Large intestine (tissue), 3 donors: ENCODE measurements around the gene BCAP29. TPM values are rescaled to one million over a fixed set of nuclear protein-coding genes. Genes with fewer than 3 reads are reported as not detected.
"Not testable (repeated sequence)": the region's sequence is repeated elsewhere in the genome, so short reads cannot be mapped to it uniquely, and the experiment has no call there.

Experiments used
- DNase-seq, 2 donors: peaks; one replicate each; pipeline versions ENCODE4 v3.0.0 to v3.0.0-alpha.2; 2013
- H3K27ac ChIP-seq: one replicate; pipeline ENCODE4 v1.5.1; 2013; ENCODE audit warnings: low read length
- H3K27me3 ChIP-seq: 2 replicates; pipeline ENCODE4 v1.6.1; 2013; ENCODE audit warnings: low read length; ENCODE audit not compliant: control insufficient read depth, insufficient read depth
- H3K36me3 ChIP-seq: 2 replicates; pipeline ENCODE4 v1.6.1; 2013; ENCODE audit warnings: low read length; ENCODE audit not compliant: control insufficient read depth, insufficient read depth
- H3K4me1 ChIP-seq: one replicate; pipeline ENCODE4 v1.6.1; 2013; ENCODE audit warnings: low read length; ENCODE audit not compliant: control insufficient read depth, insufficient read depth
- H3K4me3 ChIP-seq: one replicate; pipeline ENCODE4 v1.5.1; 2013; ENCODE audit warnings: low read length
- H3K9me3 ChIP-seq: one replicate; pipeline ENCODE4 v1.6.1; 2013; ENCODE audit warnings: mild to moderate bottlenecking, low read depth, low read length, moderate library complexity; ENCODE audit not compliant: control insufficient read depth
- WGBS: methylation state at CpG from one replicate; pipeline ENCODE4 v1.1.5; 2013; ENCODE audit warnings: low lambda C conversion rate; ENCODE audit not compliant: insufficient coverage; 5-methylcytosine and 5-hydroxymethylcytosine counted together
- polyA plus RNA-seq: library from polyadenylated mRNA; unstranded; fragments of 120-200 nt; gene quantifications from one replicate; pipeline ENCODE4 v1.2.1, GENCODE V29; 2013

The BCAP29 gene
- polyA plus RNA-seq, 1 donor: 46.9 TPM

DNA sequence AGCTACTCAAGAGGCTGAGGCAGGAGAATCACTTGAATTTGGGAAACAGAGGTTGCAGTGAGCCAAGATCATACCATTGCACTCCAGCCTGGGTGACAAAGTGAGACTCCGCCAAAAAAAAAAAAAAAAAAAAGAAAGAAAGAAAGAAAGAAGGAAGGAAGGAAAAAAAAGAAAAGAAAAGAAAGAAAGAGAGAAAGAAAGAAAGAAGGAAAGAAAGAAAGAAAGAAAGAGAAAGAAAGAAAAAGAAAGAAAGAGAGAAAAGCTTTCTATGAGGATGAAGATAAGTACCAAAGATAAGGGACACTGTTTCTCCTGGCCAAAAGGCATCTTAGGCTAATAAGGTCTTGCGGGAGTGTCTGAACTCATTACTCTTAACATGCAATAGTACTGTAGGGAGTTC is 59.0 kb downstream of the BCAP29 start:
- not testable (repeated sequence) for H3K27ac ChIP-seq, DNase-seq, H3K4me1 ChIP-seq, H3K27me3 ChIP-seq, H3K4me3 ChIP-seq, H3K9me3 ChIP-seq, H3K36me3 ChIP-seq
- 100% methylated on average over 1 of the region's 2 CpGs for WGBS

DNA sequence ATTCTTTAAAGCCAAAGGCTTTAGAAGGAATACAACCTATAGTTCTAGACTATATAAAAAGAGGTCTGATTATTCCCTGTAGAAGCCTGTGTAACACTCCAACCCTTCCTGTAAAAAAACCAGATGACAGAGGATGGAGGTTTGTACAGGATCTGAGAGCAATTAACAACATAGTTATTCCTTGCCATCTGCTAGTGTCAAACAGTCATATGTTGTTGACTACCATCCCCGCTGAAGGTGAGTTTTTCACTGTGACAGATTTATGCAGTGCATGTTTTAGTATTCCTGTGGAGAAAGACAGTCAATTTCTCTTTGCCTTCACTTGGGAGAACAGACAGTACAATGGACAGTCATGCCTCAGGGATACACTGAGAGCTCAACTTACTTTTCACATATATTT is 61.6 kb downstream of the BCAP29 start:
- no peaks in the 10 kb centered on the region for H3K4me1 ChIP-seq
- H3K4me3 ChIP-seq: no peak overlapping the region
- peaks cover 4% of the 10 kb centered on the region for H3K27me3 ChIP-seq
- no peak overlapping the region for H3K27ac ChIP-seq
- H3K36me3 ChIP-seq: no peaks in the 10 kb centered on the region
- no CpG with 5 or more reads among the region's 1 CpG for WGBS
- no peaks in the 10 kb centered on the region for H3K9me3 ChIP-seq
- DNase-seq: no peak

DNA sequence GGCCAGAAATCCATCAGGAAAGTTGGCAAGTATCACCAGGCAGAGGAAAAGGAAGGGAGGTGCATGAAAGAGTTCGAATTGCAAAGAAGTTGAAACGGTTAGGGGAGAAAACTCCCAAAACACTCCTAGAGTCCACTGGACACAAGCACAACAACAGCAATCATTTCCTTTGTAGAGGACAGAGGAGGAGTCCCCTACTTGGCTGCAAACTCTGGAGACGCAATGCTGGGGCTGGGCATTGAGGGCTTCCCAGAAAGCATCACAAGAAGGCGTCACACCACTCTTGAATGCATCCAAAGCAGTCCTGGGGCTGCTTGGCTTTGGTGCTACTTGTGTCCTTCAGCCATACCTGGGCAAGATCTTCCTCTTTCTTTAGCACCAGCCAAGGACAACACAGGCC is 62.5 kb downstream of the BCAP29 start:
- Histone ChIP-seq H3K27me3 (peaks cover 4% of the 10 kb centered on the region), H3K9me3 (no peaks in the 10 kb centered on the region), H3K4me3 (no peak overlapping the region), H3K27ac (no peak overlapping the region), H3K4me1 (no peaks in the 10 kb centered on the region), H3K36me3 (no peaks in the 10 kb centered on the region)
- no peak for DNase-seq
- WGBS: no CpG with 5 or more reads among the region's 4 CpGs

DNA sequence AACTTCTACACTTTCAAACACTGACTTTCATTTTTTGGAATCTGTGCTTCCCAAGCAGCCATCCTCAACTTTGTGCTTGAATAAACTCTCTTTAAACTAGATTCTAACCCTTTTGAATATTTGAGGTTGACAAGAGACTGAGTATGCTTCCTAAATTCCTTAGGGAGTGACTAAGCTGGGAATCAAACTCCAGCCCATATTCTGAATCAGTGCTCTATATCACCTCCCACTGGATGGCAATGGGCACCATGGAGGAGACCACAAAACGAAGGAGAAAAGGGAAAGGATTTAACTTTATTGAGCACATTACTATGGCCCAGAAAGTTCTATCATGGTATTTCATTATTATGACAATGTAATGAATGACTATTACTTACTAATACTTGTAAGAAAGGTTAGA is 63.4 kb downstream of the BCAP29 start:
- no peak for DNase-seq
- 40% methylated on average over 1 of the region's 1 CpG for whole genome bisulfite sequencing
- no peaks in the 10 kb centered on the region for H3K9me3 ChIP-seq
- H3K27me3 ChIP-seq: peaks cover 4% of the 10 kb centered on the region
- H3K36me3 ChIP-seq: no peaks in the 10 kb centered on the region
- no peak overlapping the region for H3K4me3 ChIP-seq
- no peaks in the 10 kb centered on the region for H3K4me1 ChIP-seq
- no peak overlapping the region for H3K27ac ChIP-seq

DNA sequence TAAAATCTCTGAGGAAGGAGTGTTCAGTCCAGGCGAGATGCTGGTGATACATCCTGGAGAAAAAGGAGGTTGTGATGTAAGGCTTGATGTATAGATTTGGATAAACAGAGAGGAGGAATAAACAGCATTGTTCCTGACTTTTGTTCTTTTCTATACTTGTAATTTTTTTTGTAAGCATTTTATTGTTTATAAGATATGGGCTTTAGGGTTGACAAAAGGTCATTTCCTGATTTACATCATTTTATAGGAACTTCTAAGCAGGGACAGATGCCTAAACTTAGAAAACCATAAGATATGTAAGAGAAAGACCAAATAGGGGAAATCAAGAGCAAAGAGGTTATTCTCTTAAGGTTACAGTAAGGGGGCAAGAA is 63.9 kb downstream of the BCAP29 start:
- H3K27ac ChIP-seq: no peak overlapping the region
- 67% methylated on average over 1 of the region's 1 CpG for WGBS
- no peaks in the 10 kb centered on the region for H3K36me3 ChIP-seq
- peak in 1 of 2 donors; percentile 3 for DNase-seq
- no peaks in the 10 kb centered on the region for H3K4me1 ChIP-seq
- H3K27me3 ChIP-seq: peaks cover 4% of the 10 kb centered on the region
- H3K9me3 ChIP-seq: no peaks in the 10 kb centered on the region
- H3K4me3 ChIP-seq: no peak overlapping the region

DNA sequence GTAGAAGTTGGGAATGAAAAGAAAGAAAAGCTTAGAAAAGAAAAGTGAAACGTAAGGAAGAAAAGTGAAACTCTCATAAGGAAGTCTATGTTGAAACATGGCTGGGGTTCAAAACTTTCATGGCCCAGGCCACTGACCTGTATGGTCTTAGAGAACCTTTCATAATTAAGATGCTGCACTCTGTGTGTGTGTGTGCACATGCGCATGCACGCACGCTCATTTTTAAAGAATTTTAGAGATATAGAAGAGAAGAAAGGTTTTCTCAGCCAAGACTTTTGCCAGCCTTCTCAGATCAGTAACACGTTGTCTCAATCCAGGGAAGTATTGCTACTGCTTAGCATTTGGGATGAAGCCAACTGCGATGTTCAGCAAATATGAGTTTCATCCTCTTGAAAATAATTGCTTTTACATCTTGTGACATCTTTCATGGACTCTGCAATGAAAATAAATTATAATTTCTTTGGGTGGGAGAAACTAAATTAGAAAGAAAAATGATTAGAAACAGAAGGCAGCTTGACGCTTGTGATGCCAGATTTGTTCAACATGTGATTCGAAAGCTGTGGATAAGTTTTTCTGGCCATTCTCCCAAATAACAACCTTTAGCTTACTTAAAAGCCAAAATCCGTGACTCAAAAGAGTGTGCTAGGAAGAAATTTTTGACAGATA is 64.4 kb downstream of the BCAP29 start:
- no peaks in the 10 kb centered on the region for H3K4me1 ChIP-seq
- H3K4me3 ChIP-seq: no peak overlapping the region
- H3K27ac ChIP-seq: no peak overlapping the region
- H3K9me3 ChIP-seq: no peaks in the 10 kb centered on the region
- WGBS: 62% methylated on average over 3 of the region's 9 CpGs
- H3K27me3 ChIP-seq: peaks cover 4% of the 10 kb centered on the region
- peak in 1 of 2 donors; percentile 8 for DNase-seq
- no peaks in the 10 kb centered on the region for H3K36me3 ChIP-seq

DNA sequence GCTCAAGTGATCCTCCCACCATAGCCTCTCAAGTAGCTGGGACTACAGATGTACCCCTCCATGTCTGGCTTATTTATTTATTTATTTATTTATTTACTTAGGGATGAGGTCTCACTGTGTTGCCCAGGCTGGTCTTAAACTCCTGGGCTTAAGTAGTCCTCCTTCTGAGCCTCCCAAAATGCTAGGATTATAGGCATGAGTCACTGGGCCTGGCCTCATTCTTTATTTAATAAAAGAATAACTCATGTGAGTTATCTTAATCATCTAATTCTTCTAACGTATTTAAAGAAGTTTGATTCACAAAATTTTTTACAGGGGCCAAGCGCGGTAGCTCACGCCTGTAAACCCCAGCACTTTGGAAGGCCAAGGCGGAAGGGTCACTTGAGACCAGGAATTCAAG is 72.6 kb downstream of the BCAP29 start:
- Histone ChIP-seq H3K36me3 (no peaks in the 10 kb centered on the region), H3K27ac (no peak overlapping the region), H3K4me3 (no peak overlapping the region)

DNA sequence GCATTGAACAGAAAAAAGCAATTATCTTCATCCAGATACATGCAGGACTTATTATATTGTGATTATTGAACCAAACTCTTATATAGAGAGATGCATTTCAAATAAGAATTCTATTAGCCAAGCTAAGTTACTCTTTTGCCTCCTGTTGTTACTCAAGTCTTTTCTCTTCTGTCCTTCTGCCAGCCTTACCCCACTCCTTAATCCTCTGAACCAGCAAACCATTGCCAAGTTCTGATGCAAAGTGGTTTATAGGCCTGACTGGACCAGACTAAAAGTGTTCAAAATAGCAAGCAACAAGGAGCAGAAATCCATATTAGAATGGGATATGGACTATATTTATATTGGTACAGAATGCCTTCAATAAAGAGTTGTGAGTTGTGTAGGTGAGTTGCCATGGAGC is 78.4 kb downstream of the BCAP29 start:
- H3K9me3 ChIP-seq: no peaks in the 10 kb centered on the region
- no peak overlapping the region for H3K4me3 ChIP-seq
- H3K4me1 ChIP-seq: no peaks in the 10 kb centered on the region
- no peak overlapping the region for H3K27ac ChIP-seq
- peaks cover 53% of the 10 kb centered on the region for H3K27me3 ChIP-seq
- DNase-seq: no peak
- H3K36me3 ChIP-seq: no peaks in the 10 kb centered on the region

More for the DNA sequence above, 72.6 kb downstream of the BCAP29 start:
- no peaks in the 10 kb centered on the region for H3K4me1 ChIP-seq
- H3K9me3 ChIP-seq: no peaks in the 10 kb centered on the region
- peaks cover 8% of the 10 kb centered on the region for H3K27me3 ChIP-seq
- 80% methylated on average over 1 of the region's 5 CpGs for WGBS
- DNase-seq: no peak

DNA sequence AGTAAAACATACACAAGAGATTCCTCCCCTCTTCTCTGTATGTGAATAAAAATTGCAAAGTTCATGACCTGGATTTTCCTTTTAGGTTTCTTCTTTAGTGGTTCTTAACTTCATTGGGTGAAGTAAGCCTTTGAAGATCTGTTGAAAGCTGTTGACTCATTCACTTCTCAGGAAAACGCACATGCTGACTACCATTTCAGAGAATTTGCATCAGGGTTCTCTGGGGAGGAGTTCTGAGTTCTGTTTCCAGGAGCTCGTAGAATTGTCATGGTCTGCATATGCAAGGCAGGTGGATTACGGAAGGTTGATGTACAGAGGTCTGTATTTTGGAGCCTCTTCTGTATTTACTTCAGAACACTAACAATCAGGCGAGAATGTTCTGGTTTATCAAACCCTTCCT is 79.6 kb downstream of the BCAP29 start:
- DNase-seq: no peak

DNA sequence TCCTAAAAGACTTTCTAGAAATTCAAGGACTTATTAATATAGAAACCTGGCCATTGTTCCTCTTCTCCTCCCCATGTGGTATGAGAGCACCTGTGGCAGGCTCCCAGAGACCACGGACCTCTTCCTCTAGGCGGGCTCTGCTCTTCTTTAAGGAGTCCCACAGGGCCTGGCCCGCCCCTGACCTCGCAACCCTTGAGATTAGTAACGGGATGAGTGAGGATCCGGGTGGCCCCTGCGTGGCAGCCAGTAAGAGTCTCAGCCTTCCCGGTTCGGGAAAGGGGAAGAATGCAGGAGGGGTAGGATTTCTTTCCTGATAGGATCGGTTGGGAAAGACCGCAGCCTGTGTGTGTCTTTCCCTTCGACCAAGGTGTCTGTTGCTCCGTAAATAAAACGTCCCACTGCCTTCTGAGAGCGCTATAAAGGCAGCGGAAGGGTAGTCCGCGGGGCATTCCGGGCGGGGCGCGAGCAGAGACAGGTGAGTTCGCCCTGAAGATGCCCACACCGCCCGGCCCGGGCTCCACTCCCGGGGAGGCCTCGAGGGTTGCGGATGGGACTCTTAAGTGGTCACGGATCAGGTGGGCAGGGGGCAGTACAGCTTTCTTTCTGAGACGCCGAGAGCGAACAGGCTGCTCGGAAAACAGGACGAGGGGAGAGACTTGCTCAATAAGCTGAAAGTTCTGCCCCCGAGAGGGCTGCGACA is 80.5 kb downstream of the BCAP29 start, which contains the start of gene SLC26A4:
TSS of gene SLC26A4 (plus strand) at position 448 of the 700 bp plus-strand sequence. CDS start 814 bp downstream, outside the sequence.
- no peak for DNase-seq
- no peaks in the 10 kb centered on the region for H3K9me3 ChIP-seq
- H3K27ac ChIP-seq: no peak within 1 kb of the TSS
- peaks cover 59% of the 10 kb centered on the region for H3K27me3 ChIP-seq
- peak within 1 kb of the TSS; percentile 44 for H3K4me3 ChIP-seq
- no peaks in the 10 kb centered on the region for H3K36me3 ChIP-seq
- no CpG with 5 or more reads among the region's 37 CpGs for WGBS
- no peaks in the 10 kb centered on the region for H3K4me1 ChIP-seq

More for the DNA sequence above, 79.6 kb downstream of the BCAP29 start:
- Histone ChIP-seq H3K4me3 (no peak overlapping the region), H3K9me3 (no peaks in the 10 kb centered on the region), H3K4me1 (no peaks in the 10 kb centered on the region), H3K27me3 (peaks cover 55% of the 10 kb centered on the region), H3K27ac (no peak overlapping the region), H3K36me3 (no peaks in the 10 kb centered on the region)
- 100% methylated on average over 1 of the region's 4 CpGs for WGBS
